ENCODE results near the gene AHCTF1. TPM values are rescaled to one million over a fixed set of nuclear protein-coding genes. Genes with fewer than 3 reads are reported as not detected.
"Not testable (repeated sequence)": the region's sequence is repeated elsewhere in the genome, so short reads cannot be mapped to it uniquely, and the experiment has no call there.

Gene AHCTF1
- total and polyA plus RNA-seq, 10 of the 15 experiments (the other 5 are each of a cell fraction or from before 2014, with no cell fraction given): 3.4 to 45.5 (median 17.8) TPM

DNA sequence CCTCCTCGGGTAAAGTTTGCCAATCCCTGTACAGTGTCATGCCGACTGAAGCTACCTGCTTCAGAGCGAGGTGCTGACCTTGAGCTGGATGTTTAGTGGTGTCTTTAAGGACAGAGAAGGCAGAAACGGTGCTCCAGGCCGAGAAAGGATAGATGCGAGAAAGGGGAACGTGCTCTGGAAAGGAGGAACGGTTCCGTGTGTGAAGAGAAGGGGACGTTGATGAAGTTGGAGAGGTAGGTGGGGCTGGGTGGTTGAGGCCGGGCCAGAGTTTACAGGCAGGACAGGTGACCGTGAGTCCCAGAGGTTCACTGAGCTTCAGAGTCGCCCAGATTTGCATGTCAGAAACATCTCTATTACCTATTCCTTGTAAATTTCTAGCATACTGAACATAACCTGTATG lies 116.9 kb downstream of the AHCTF1 start:
- no peaks in the 10 kb centered on the region for H3K4me1 ChIP-seq (ENCODE audit: control insufficient read depth, insufficient read depth, low read length)
- H3K36me3 ChIP-seq (ENCODE audit: control insufficient read depth in 2 of 2, insufficient read depth in 2 of 2, low read length in 1 of 2): no peaks in the 10 kb centered on the region
- H3K27me3 ChIP-seq (replicated peaks in 1 of 2; ENCODE audit: control insufficient read depth in 2 of 2, insufficient read depth in 2 of 2, low read length in 1 of 2): no peaks in the 10 kb centered on the region
- ChIA-PET POLR2A (no interaction called here), CTCF (interaction anchor here (0.6 kb wide), 1 partner anchor 49 kb away, joined by 3 read pairs; no protein-coding TSS in a partner anchor), RAD21 (ENCODE audit: unreplicated experiment) (no interaction called here), SMC1A (ENCODE audit: uncharacterized antibody, unreplicated experiment) (interaction anchor here (0.6 kb wide), 1 partner anchor 57 kb away, joined by 3 read pairs; no protein-coding TSS in a partner anchor)
- ATAC-seq (no peak), DNase-seq (ENCODE audit: low read depth, low spot score) (no peak), FAIRE-seq (no peak)
- H3K9me3 ChIP-seq (replicated peaks; ENCODE audit: control insufficient read depth, insufficient read depth, low read length): no peaks in the 10 kb centered on the region; the same call in 2 of the 3 replicates
- TF ChIP-seq POLR2AphosphoS5 (IDR thresholded peaks at IDR 0.05; ENCODE audit: low read length): no peak
- TF ChIP-seq TCF7 (IDR thresholded peaks at IDR 0.05; ENCODE audit: borderline replicate concordance): no peak
- TF ChIP-seq NRF1 (conservative IDR thresholded peaks at IDR 0.05; ENCODE audit: low read depth, low read length): no peak
- no peak for TF ChIP-seq CEBPB (IDR thresholded peaks at IDR 0.05; ENCODE audit: borderline replicate concordance in 1 of 2, low read depth in 2 of 2, low read length in 2 of 2)
- TF ChIP-seq JUNB (IDR thresholded peaks at IDR 0.05): no peak
- no peak for TF ChIP-seq POU2F2 (IDR thresholded peaks at IDR 0.05; ENCODE audit: borderline replicate concordance, low read depth, low read length)
- no peak for TF ChIP-seq ESRRA (IDR thresholded peaks at IDR 0.05; ENCODE audit: low read length)
- TF ChIP-seq HDAC2 (IDR thresholded peaks at IDR 0.05): no peak
- no peak for TF ChIP-seq MYB (IDR thresholded peaks at IDR 0.05; ENCODE audit: borderline replicate concordance, low read depth, low read length)
- TF ChIP-seq CHD1 (IDR thresholded peaks at IDR 0.05; ENCODE audit: low read depth, low read length): no peak
- TF ChIP-seq ATF7 (IDR thresholded peaks at IDR 0.05; ENCODE audit: low read depth): no peak
- no peak for TF ChIP-seq ZNF217 (IDR thresholded peaks at IDR 0.05)
- no peak for TF ChIP-seq HDGF (IDR thresholded peaks at IDR 0.05)
- no peak for TF ChIP-seq ZNF207 (IDR thresholded peaks at IDR 0.05; ENCODE audit: borderline replicate concordance)
- TF ChIP-seq RCOR1 (conservative IDR thresholded peaks at IDR 0.05; ENCODE audit: low read depth, low read length): no peak
- no peak for TF ChIP-seq KDM1A (IDR thresholded peaks at IDR 0.05; ENCODE audit: borderline replicate concordance)
- no peak for TF ChIP-seq MAX (IDR thresholded peaks at IDR 0.05; ENCODE audit: low read depth, low read length)
- TF ChIP-seq, protein P1, sequence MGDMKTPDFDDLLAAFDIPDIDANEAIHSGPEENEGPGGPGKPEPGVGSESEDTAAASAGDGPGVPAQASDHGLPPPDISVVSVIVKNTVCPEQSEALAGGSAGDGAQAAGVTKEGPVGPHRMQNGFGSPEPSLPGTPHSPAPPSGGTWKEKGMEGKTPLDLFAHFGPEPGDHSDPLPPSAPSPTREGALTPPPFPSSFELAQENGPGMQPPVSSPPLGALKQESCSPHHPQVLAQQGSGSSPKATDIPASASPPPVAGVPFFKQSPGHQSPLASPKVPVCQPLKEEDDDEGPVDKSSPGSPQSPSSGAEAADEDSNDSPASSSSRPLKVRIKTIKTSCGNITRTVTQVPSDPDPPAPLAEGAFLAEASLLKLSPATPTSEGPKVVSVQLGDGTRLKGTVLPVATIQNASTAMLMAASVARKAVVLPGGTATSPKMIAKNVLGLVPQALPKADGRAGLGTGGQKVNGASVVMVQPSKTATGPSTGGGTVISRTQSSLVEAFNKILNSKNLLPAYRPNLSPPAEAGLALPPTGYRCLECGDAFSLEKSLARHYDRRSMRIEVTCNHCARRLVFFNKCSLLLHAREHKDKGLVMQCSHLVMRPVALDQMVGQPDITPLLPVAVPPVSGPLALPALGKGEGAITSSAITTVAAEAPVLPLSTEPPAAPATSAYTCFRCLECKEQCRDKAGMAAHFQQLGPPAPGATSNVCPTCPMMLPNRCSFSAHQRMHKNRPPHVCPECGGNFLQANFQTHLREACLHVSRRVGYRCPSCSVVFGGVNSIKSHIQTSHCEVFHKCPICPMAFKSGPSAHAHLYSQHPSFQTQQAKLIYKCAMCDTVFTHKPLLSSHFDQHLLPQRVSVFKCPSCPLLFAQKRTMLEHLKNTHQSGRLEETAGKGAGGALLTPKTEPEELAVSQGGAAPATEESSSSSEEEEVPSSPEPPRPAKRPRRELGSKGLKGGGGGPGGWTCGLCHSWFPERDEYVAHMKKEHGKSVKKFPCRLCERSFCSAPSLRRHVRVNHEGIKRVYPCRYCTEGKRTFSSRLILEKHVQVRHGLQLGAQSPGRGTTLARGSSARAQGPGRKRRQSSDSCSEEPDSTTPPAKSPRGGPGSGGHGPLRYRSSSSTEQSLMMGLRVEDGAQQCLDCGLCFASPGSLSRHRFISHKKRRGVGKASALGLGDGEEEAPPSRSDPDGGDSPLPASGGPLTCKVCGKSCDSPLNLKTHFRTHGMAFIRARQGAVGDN (IDR thresholded peaks at IDR 0.05): no peak
- no peaks in the 10 kb centered on the region for H3K79me2 ChIP-seq (ENCODE audit: control insufficient read depth, insufficient read depth, low read length)
- intact Hi-C loops (cut with micrococcal nuclease; ENCODE audit: unreplicated experiment): no loop called here
- H3K9ac ChIP-seq (ENCODE audit: control insufficient read depth, insufficient read depth, low read length): no peak overlapping the region
- no peak overlapping the region for H3K4me2 ChIP-seq (ENCODE audit: control insufficient read depth, insufficient read depth)
- no peak overlapping the region for H3K4me3 ChIP-seq
- WGBS (ENCODE audit: insufficient coverage, insufficient replicate concordance, low lambda C conversion rate, missing lambda C conversion rate): 71% methylated on average over 13 of the region's 13 CpGs
- in situ Hi-C loops (cut with MboI): no loop called here
- no peaks in the 10 kb centered on the region for H4K20me1 ChIP-seq (ENCODE audit: control insufficient read depth, insufficient read depth)
- no peak overlapping the region for H3K27ac ChIP-seq (ENCODE audit: control insufficient read depth, insufficient read depth)
- no peak overlapping the region for H2AFZ ChIP-seq (ENCODE audit: control insufficient read depth, low read depth, low read length)
- no TSS peak for BruUV-seq (replicated peaks)

- 50% methylated on average over 4 of the region's 4 CpGs for WGBS (ENCODE audit: insufficient coverage, insufficient replicate concordance, low lambda C conversion rate, missing lambda C conversion rate)
- H3K4me1 ChIP-seq (ENCODE audit: control insufficient read depth, insufficient read depth, low read length); H3K4me3 ChIP-seq; H2AFZ ChIP-seq (ENCODE audit: control insufficient read depth, low read depth, low read length); H3K27ac ChIP-seq (ENCODE audit: control insufficient read depth, insufficient read depth); BruUV-seq (replicated peaks); H4K20me1 ChIP-seq (ENCODE audit: control insufficient read depth, insufficient read depth); intact Hi-C loops (cut with micrococcal nuclease; ENCODE audit: unreplicated experiment); in situ Hi-C loops (cut with MboI); ATAC-seq; H3K36me3 ChIP-seq (ENCODE audit: control insufficient read depth in 2 of 2, insufficient read depth in 2 of 2, low read length in 1 of 2); H3K4me2 ChIP-seq (ENCODE audit: control insufficient read depth, insufficient read depth); H3K79me2 ChIP-seq (ENCODE audit: control insufficient read depth, insufficient read depth, low read length); H3K27me3 ChIP-seq (replicated peaks in 1 of 2; ENCODE audit: control insufficient read depth in 2 of 2, insufficient read depth in 2 of 2, low read length in 1 of 2); DNase-seq (ENCODE audit: low read depth, low spot score); SMC1A ChIA-PET (ENCODE audit: uncharacterized antibody, unreplicated experiment); CTCF ChIA-PET; RAD21 ChIA-PET (ENCODE audit: unreplicated experiment); FAIRE-seq; H3K9ac ChIP-seq (ENCODE audit: control insufficient read depth, insufficient read depth, low read length); H3K9me3 ChIP-seq (replicated peaks; ENCODE audit: control insufficient read depth, insufficient read depth, low read length): not testable (repeated sequence)
- POLR2A ChIA-PET: interaction anchor here (0.7 kb wide), 1 partner anchor 33 kb away, joined by 3 read pairs; no protein-coding TSS in a partner anchor
Measured at GRCh38 chr1:246813325-246813724, 118.4 kb downstream of the AHCTF1 start.
